Sigmoid colon (tissue), 4 donors: ENCODE data around the gene TRIM45.

Experiments used
- CTCF ChIP-seq, 4 experiments: fragments of 450-650 bp in 3 of 4; fragments of 200-600 bp in 1 of 4; IDR thresholded peaks; one replicate each; pipeline ENCODE4 v1.5.1; 2016 to 2019; ENCODE audit warnings: antibody characterized with exemption in 4 of 4, mild to moderate bottlenecking in 3 of 4, moderate library complexity in 2 of 4
- EP300 ChIP-seq, 4 donors: sonication (generic); formaldehyde crosslinking; IDR thresholded peaks; one replicate each; pipeline ENCODE4 v1.6.1; 2017; ENCODE audit warnings: antibody characterized with exemption in 4 of 4
- POLR2A ChIP-seq, 2 donors: fragments of 450-650 bp; IDR thresholded peaks; one replicate each; pipeline ENCODE4 v1.6.1; 2016; ENCODE audit warnings: antibody characterized with exemption in 2 of 2, mild to moderate bottlenecking in 2 of 2, moderate library complexity in 2 of 2
- POLR2AphosphoS5 ChIP-seq, 4 donors: sonication (generic); formaldehyde crosslinking; IDR thresholded peaks; one replicate each; pipeline ENCODE4 v1.6.1; 2017; ENCODE audit warnings: antibody characterized with exemption in 4 of 4

DNA sequence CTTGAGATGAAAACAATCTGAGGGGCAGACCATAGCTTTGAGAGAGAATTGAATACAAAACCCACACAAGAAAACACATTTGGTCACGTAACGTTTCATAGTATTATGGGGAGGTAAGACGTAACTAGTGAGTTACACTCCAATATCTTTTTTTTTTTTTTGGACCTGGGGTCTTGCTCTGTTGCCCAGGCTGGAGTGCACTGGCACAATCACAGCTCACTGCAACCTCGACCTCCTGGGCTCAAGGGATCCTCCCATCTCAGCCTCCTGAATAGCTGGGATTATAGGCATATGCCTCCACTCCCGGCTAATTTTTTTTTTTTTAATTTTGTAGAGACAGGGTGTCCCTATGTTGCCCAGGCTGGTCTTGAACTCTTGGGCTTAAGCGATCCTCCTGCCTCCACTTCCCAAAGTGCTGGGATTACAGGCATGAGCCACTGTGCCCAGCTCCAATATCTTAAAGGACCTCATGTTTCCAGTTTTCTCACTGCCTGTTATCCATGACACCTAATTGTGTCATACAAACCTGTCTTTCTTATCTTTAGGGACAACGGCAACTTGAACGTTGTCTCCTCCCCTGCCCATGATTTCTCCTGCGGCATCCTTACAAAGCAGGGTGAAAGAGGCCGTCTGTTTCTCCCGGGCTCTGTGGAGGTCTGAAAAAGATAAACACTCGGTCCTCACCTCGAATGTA is 5.3 kb downstream of the TRIM45 start:
- TF ChIP-seq POLR2A (IDR thresholded peaks at IDR 0.05) (no peak), CTCF (IDR thresholded peaks at IDR 0.05) (no peak), EP300 (IDR thresholded peaks at IDR 0.05) (no peak), POLR2AphosphoS5 (IDR thresholded peaks at IDR 0.05) (no peak)
